ENCODE results near the gene VPS13A.

GRCh38 chr9:77212801-77213200, 35.5 kb downstream of the VPS13A start:
- TF ChIP-seq CC2D1A (IDR thresholded peaks at IDR 0.05), result no peak
- no peak for TF ChIP-seq POLR2A (conservative IDR thresholded peaks at IDR 0.05)
- no peak for TF ChIP-seq KDM4B (IDR thresholded peaks at IDR 0.05; ENCODE audit: borderline replicate concordance in 2 of 2, low read depth in 1 of 2)

Data from K562 (cell line).